SK-N-DZ (cell line): ENCODE measurements around the gene POGK. TPM values are rescaled to one million over a fixed set of nuclear protein-coding genes. Genes with fewer than 3 reads are reported as not detected.
"Not testable (repeated sequence)": the region's sequence is repeated elsewhere in the genome, so short reads cannot be mapped to it uniquely, and the experiment has no call there.

Experiments
- DNase-seq: peaks from one replicate; pipeline ENCODE4 v3.0.0-alpha.2; 2015; ENCODE audit warnings: low spot score
- polyA plus RNA-seq, 2 experiments: library from polyadenylated mRNA; depleted of rRNA; stranded (reverse); fragments of >200 nt; gene quantifications; 2 replicates each; pipeline ENCODE4 v1.2.3, GENCODE V29; 2014

Gene POGK, protein sequence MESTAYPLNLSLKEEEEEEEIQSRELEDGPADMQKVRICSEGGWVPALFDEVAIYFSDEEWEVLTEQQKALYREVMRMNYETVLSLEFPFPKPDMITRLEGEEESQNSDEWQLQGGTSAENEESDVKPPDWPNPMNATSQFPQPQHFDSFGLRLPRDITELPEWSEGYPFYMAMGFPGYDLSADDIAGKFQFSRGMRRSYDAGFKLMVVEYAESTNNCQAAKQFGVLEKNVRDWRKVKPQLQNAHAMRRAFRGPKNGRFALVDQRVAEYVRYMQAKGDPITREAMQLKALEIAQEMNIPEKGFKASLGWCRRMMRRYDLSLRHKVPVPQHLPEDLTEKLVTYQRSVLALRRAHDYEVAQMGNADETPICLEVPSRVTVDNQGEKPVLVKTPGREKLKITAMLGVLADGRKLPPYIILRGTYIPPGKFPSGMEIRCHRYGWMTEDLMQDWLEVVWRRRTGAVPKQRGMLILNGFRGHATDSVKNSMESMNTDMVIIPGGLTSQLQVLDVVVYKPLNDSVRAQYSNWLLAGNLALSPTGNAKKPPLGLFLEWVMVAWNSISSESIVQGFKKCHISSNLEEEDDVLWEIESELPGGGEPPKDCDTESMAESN
- 37.5 and 40.7 TPM in 2 replicates for polyA plus RNA-seq (2014; cell fraction: cytosol; rRNA removed)
- 28.5 and 34.8 TPM in 2 replicates for polyA plus RNA-seq (2014; cell fraction: nucleus; rRNA removed)

DNA sequence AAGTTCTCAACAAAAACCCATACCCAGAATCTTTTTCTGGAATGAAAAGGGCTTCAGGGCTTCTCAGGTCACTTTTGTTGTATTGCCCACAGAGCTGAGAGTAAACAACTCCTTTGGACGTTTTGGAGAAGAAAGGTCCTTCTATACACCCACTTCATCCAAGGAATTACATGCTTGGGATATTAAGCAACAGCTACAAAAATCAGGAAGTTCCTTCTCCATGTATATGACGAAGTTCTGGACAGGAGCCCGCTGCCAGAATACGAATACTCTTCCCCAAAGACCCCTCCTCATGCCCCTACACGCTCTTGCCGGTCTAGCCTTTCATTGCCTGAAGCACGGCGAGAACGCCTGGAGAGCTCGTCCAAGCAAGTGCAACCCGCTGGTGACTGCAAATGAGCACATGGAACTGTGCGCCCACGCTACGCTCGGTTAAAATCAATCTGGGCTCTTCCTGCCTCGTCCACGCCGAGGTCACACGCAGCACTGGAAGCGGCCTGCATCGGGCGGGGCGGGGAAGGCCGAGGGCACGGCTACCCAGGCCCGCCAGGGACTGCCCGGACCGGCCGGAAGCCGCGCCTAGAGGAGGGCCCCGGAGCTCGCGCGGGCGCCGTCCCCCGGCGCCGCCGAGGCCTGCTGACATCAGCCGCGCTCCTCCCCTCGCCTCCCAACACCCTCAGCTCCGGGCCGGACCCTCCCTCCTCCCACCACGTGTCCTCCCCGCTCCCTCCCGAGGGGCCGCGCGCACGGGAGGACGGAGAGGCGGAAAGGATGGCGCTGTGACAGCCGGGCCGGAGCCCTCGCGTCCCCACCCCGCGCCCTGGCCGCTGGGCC is at the start of gene POGK:
Gene POGK (plus strand): TSS at position 710 of the 834 bp plus-strand sequence. CDS start 1,482 bp downstream, outside the sequence.
- peak; percentile 90 for DNase-seq

DNA sequence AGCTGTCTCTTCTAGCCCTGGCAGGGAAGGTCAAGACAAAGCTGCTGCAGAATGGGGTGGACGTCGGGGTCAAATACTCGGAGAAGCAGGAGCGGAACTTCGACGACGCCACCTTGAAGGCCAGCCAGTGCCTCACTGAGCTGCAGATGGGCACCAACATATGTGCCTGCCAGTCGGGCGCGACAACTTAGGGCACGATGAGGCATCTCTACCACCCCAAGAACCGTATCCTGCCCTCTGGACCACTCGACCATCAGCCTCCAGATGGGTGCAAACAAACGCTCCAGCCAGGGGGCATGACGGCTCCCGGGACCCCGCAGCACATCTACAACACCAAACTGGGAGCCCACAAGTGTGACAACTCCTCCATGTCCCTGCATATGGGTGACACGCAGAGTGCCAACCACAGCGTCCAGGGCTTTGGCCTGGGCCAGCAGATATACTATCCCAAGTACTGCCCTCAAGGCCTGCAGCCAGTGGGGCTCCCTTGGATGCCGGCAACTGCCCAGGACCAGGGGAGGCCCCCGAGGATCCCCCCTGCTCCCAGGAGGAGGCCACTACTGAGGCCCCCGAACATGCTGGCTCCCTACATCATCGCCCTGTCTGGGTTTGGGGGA is 42.5 kb upstream of the POGK start:
- DNase-seq = no peak

DNA sequence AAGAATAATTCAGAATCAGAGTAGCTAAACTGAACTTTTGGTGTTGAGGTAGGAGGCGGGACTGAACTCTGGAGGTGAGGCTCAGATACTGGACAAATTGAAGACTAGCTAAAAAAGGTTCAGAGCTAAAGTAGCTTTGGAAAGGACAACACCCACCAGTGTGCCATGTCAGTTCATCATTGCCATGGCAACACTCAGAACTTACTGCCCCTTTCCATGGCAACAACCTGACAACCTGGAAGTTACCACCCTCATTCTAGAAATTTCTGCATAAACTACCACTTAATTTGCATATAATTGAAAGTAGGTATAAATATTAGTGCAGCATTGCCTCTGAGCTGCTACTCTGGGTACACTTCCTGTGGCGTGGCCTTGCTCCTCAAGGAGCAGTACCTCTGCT is 30.3 kb upstream of the POGK start:
- no peak for DNase-seq

DNA sequence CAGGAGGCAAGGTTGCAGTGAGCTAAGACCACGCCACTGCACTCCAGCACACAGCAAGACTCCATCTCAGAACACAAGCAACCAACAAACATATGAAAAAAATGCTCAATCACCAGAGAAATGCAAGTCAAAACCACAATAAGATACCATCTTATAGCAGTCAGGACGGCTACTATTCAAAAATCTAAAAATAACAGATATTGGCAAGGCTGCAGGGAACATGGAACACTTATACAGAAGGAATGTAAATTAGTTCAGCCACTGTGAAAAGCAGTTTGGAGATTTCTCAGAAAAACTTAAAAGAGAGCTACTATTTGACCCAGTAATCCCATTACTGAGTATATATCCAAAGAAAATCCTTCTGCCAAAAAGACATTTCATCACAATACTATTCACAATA is 27.6 kb upstream of the POGK start:
- no peak for DNase-seq

DNA sequence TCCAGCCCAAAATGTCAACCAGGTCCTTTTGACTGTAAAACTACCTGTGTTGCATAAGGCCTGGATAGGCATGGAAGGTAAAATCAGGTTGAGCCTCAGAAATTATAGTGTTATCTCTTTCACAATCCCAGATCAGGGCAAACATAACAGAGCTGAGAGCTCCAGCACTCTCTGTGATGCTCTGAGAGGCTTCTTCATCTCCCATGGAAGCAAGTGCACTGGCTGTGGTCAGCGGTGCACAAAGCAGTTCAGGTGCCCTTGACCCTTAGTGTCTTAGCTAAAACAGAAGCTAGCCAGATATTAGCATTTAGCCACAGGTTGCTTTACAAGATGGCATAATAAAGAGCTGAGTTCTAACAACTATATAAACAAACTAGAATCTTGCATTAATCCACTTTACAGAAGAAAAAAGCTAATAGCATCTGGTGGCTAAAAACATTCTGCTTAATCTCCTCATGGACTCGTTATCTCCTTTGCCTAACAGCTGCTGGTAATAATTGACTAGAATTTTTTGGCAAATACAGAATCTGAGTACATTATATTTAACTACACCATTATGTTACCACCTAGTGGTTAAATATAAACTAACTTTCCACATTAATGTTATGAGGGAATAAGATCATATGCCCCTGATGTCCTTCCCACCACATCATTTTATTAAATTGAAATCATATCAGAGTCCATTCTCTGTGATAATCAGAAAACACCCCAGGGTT is 25.6 kb upstream of the POGK start:
- DNase-seq = no peak

DNA sequence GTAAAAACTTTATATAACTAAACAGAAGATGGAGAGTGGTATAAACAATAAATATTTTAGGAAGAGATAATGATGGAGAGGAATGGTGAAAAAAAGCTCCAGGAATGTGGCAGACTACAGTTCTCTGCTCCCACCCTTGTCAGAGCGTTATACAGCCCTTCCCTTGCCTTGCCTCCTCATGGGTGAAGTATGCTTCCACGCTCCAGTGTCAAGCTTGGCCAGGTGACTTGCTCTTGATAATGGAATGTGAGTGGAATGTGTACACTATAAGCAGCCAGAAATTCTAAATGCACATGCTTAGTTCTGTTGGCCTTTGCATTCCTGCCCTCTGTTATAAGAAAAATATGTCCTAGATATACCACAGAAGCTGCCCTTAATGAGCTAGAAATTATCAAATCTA is 24.7 kb upstream of the POGK start:
- DNase-seq = no peak

DNA sequence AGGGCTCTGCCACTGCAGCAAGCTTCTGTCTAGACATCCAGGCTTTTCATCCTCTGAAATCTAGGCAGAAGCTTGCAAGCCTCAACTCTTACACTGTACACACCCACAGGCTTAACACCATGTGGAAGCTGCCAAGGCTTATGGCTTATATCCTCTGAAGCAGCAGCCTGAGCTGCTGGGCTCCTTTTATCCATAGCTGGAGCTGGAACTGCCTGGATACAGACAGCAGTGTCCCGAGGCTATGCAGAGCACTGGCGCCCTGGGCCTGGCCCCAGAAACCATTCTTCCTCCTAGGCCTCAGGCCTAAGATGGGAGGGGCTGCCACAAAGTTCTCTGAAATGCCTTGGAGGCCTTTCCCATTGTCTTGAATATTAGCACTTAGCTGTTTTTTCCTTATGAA is 19.3 kb upstream of the POGK start:
- DNase-seq = no peak

DNA sequence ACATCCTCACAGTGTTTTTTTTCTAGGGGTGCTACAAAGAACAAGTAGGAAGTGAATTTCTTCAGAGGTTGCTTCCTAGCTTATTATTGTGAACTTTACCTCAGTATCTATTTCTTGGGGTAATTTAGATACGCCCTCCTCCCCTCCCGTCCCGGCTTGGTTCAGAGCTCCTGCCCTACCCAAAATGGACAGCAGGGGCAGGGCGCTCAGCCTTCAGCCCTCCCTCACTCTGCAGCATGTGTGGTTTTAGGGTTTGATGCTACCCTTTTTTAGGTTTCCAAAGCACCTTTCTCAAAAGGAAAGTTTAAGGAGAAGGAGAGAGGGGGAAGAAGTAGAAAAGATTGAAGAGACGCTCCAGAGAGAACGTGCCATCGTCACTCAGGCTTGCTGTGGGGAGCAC is 16.9 kb upstream of the POGK start:
- no peak for DNase-seq

DNA sequence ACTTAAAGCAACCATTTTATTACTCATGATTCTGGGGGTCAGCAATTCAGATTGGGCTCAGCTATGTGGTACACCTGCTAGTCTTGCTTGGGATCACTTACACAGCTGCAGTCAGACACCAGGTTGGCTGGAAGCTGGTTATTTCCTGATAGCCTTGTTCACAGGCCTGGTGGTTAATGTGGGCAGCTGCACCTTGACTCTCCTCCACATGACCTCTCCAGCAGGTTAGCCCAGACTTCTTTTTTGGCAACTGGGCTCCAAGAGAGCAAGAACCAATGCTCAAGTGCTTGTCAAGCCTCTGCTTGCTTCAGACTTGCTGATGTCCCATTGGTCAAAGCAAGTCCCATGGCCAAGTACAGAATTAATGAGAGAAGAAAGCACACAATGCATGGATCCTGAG is 11.8 kb upstream of the POGK start:
- DNase-seq = no peak

DNA sequence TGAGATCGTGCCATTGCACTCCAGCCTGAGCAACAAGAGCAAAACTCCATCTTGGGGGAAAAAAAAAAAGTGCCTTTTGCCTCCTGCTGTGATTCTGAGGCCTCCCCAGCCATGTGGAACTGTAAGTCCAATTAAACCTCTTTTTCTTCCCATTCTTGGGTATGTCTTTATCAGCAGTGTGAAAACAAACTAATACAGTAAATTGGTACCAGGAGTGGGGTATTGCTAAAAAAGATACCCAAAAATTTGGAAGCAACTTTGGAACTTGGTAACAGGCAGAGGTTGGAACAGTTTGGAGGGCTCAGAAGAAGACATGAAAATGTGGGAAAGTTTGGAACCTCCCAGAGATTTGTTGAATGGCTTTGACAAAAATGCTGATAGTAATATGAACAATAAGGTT is 9.5 kb upstream of the POGK start:
- DNase-seq = not testable (repeated sequence)

DNA sequence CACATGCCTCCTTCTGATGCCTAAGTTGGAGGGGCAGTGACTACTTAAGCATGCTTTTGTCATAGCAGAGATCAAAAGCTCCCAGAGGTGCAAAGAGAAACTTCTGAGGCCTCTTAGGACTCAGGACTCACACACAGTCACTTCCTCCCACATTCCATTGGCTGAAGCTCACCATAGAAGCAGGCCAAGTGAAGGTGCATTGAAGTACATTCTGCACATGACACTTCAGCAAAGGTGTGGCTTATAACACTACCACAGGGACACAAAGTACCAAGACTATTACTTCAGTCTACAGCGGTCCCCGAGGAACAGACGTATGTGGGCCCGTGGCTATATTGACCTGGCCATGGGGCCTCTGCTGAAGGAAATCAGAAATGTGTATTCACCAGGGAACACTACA is 2.5 kb upstream of the POGK start:
- no peak for DNase-seq

DNA sequence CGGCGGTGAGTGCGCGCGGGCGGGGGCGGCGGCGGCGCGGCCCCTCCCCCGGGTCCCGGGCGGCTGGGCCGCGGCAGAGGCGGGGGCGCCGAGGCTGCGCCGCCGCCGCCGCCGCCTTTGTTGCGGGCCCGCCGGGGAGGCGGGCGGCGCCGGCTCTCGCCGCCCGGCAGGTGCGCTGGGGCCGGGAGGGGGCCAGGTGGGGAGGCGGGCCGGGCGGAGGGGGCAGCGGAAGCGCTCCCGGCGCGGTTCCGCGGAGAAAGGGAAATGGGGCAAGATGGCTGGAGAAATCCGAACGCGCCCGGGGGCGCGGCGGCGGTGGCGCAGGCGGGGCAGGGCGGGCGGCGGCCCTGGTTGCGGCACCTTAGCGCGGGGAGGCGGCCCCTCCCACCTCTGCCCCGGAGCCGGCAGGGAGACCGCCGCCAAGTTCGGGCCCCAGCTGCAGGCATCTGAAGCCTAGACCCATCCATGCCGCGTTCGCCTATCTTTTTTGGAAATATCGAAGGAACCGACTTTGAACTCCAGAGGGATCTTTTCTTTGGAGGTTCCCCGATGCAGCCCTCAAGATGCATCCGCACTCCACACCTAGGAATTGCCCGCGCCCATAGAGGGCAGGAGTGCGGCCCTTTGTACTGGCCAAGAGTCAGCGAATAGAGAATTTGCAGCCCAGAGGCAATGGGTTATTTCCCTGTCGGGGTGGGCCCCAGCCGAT is 479 bp downstream of the POGK start:
- DNase-seq = peak; percentile 46

DNA sequence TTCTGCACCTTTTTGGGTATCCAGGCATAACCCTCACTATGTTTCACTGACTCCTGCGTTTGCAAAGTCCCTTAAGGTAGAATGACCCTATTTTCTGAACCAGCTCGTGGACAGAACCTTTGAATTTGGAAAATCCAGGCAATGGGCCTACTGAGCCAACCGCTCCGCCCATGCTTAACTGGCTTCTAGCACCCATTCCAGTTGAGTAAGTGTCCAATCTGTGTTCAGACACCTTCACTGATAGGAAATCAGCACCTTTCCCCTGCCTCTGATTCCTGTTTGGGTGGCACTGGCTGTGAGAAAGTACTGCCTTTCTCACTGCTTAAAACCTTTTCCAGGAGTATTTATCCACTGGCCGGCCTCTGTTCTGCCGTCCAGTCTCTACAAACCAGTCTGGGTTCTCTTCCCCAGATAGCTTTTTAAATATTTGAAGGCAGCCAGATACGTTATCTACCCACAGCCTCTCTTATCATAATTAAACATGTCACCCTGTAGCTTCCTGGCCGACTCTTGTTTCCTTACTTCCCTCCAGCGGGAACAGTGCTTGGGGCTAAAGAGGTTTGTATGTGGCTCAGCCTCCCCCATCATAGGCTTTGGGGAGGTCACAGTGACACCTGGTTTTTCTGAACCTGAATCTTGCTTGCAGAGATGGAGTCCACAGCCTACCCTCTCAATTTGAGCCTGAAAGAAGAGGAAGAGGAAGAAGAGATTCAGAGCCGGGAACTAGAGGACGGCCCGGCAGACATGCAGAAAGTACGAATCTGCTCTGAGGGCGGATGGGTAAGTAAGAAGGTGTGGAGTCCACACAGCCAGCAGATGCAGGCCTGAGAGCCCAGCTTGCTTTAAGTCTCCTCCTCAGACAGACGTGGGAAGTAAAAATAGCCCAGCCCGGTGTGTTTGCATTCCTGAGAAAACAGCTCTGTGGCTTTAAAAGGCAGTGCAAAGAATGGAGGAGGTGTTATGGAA is 1.3 kb downstream of the POGK start:
- DNase-seq = no peak

DNA sequence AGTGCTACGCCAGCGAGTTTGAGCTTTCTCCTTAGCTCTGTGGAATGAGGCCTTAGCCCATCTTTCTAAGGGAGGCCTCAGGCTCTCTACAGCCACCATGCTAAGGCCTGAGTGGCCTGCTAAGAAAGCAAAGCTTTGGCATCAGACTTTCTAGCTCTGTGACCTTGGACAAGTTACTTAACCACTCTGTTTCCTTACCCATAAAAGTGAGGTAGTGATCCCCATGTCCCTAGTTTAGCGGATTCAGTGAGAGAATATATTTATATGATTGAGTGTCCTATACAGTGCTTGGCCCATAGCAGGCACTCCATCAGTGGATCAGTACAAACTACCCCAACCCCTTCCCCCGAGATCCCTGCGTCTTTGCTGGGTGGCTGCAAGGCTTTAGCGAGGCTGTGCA is 4.0 kb downstream of the POGK start:
- no peak for DNase-seq

DNA sequence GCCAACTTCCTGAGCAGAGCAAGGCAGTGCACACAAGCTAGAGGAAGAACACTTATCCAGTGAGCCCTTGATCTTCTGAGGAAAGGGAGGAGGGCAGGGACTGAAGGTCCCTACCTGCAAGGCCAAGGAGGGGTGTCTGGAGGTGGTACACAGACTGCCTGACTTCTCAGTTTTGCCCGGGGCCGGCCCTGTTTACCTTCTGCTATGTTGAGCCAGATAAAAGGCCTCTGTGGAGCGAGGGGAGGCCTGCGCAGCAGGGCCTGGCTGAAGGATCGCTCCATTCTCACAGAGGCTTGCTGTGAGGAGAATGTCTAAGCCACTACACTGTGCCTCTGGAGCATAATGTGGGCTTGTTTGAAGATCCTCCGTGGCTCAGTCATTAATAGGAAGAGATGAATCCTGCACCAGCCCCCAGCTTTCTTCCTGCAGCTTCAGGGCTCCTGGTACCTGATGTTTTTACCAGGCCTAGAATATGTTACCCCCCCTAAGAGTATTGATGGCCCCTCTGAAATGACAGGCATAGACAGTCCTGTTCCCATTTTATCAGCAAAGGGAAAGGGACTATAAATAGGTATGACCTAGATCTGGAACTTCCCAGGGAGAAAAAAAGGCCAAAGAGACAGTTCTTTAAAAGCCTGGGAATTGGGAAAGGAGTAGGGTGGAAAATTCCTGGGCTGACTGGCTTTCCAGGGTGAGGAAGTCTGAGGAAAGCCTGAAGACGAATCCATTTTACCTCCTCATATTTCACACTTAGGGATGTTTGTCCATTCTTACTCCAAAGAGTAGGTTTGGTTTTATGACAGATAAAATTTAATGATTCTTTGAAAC is 4.7 kb downstream of the POGK start:
- DNase-seq = no peak

DNA sequence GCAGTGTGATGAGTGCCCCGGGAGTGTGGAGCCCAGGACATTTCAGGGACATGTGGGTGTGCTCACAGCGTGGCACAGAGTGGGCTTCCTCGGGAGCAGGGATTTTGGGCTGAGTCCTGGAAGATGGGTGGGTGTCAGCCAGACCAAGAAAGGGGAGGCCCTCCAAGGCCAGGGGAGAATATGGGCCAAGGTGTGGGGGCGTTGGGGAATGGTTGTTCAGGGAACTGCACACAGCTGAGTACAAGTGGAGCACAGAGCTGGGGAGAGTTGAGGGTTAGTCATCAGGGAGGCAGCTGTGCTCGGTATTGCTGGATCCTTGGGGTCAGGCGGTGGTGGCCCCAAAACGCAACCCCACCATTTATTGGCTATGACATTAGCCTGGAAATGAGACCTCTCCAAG is 5.5 kb downstream of the POGK start:
- DNase-seq = no peak

DNA sequence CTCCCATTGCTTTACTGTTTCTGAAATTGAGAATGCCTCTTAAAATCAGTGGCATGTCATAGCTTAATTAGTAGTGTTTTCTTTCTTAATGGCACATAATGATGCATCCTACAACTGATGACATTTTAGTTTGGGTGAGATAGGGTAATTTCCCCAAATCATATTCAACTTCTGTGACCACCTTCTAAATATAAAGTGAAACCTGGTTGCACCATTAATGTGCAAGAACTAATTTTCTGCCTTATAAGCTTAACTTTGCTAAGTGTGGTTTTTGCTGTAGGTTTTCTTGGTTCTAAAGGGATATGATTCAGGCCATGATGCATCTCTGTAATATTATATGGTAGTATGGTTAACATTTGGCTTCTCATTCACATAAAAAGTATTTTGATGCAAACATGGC is 8.9 kb downstream of the POGK start:
- DNase-seq = no peak

DNA sequence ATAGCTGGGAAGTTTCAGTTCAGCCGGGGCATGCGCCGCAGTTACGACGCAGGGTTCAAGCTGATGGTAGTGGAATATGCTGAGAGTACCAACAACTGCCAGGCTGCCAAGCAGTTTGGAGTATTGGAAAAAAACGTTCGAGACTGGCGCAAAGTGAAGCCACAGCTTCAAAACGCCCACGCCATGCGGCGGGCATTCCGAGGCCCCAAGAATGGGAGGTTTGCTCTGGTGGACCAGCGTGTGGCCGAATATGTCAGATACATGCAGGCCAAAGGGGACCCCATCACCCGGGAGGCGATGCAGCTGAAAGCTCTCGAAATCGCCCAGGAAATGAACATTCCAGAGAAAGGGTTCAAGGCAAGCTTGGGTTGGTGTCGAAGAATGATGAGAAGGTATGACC is 9.9 kb downstream of the POGK start:
- no peak for DNase-seq
